Mammary epithelial cell (primary cell): ENCODE data around the gene CRISP1.

ENCODE experiments used
- EZH2 ChIP-seq: IDR thresholded peaks from 2 replicates; pipeline ENCODE4 v1.6.1; 2012; ENCODE audit warnings: low read length, inconsistent platforms, borderline replicate concordance
- TF ChIP-seq, protein P1 (sequence below), 2 donors: IDR thresholded peaks in 1 of 2; conservative IDR thresholded peaks in 1 of 2; 2 replicates each; pipeline ENCODE4 v1.5.1; 2011 to 2012; ENCODE audit warnings: inconsistent platforms in 2 of 2, low read length in 2 of 2, mild to moderate bottlenecking in 2 of 2, control low read depth in 1 of 2, low read depth in 1 of 2; ENCODE audit not compliant: insufficient read depth in 1 of 2; ENCODE audit errors: extremely low read depth in 1 of 2

DNA sequence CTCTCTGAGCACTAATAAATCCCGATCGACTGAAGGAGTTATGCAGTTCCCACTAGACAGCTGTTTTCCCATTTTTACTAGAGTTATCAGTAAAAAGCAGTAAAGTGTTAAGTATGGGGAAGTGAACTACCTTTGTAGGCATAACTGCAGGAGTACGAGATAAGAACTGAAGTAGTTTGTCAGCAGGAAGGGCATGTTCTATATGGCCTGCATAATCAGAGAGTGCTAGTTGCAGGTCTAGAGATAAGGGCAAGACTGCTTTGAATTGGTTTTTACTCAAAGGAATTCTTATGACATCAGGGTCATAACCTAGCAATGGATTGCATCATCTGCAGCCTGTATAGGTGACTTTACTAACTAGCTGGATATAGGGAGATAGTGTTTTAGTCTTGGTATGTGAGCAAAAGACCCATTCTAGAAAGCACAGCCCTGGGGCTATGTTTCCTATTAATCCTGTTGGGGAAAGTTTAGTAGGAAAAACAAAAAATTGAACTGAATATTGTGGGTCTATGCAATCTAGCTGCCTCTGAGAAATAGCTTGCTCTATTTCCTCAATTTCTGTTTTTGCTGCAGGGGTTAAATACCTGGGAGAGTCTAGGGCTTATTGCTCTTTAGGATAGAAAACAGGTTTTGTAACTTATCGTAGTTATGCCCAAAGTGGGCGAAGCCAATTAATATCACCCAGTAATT is 22.6 kb upstream of the CRISP1 start:
- TF ChIP-seq, protein P1, sequence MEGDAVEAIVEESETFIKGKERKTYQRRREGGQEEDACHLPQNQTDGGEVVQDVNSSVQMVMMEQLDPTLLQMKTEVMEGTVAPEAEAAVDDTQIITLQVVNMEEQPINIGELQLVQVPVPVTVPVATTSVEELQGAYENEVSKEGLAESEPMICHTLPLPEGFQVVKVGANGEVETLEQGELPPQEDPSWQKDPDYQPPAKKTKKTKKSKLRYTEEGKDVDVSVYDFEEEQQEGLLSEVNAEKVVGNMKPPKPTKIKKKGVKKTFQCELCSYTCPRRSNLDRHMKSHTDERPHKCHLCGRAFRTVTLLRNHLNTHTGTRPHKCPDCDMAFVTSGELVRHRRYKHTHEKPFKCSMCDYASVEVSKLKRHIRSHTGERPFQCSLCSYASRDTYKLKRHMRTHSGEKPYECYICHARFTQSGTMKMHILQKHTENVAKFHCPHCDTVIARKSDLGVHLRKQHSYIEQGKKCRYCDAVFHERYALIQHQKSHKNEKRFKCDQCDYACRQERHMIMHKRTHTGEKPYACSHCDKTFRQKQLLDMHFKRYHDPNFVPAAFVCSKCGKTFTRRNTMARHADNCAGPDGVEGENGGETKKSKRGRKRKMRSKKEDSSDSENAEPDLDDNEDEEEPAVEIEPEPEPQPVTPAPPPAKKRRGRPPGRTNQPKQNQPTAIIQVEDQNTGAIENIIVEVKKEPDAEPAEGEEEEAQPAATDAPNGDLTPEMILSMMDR (conservative IDR thresholded peaks at IDR 0.05 in 1 of 2, IDR thresholded peaks at IDR 0.05 in 1 of 2; ENCODE audit: extremely low read depth in 1 of 2, insufficient read depth in 1 of 2, low read depth in 1 of 2, low read length in 2 of 2): no peak
- TF ChIP-seq EZH2: no peak
